SK-N-SH treated with all-trans-retinoic acid at 6 μM for 48 hours (cell line): ENCODE data around the gene ARHGAP26.

Experiments
- ATAC-seq: fragments of 200-7000 bp; cut with Tn5 transposase; 3 replicates; pipeline ENCODE4 v1.9.1; 2020; ENCODE audit warnings: mild to moderate bottlenecking, moderate library complexity
- ARNTL ChIP-seq: fragments of 450-650 bp; formaldehyde crosslinking; IDR thresholded peaks from 2 replicates; pipeline ENCODE4 v1.5.0; 2020; ENCODE audit warnings: low read depth, mild to moderate bottlenecking, moderate library complexity, borderline replicate concordance
- CREB5 ChIP-seq: fragments of 250-450 bp; sonication (Bioruptor Pico); IDR thresholded peaks from 2 replicates; pipeline ENCODE4 v1.5.1; 2020; ENCODE audit warnings: low read depth, mild to moderate bottlenecking, moderate library complexity
- CSDC2 ChIP-seq: fragments of 250-450 bp; sonication (Bioruptor Pico); IDR thresholded peaks from 2 replicates; pipeline ENCODE4 v1.5.0; 2020; ENCODE audit warnings: mild to moderate bottlenecking, moderate library complexity
- CSRNP3 ChIP-seq: fragments of 250-450 bp; sonication (Bioruptor Pico); IDR thresholded peaks from 2 replicates; pipeline ENCODE4 v1.5.1; 2021; ENCODE audit warnings: mild to moderate bottlenecking, moderate library complexity
- ESRRG ChIP-seq: fragments of 250-450 bp; sonication (Bioruptor Pico); IDR thresholded peaks from 2 replicates; pipeline ENCODE4 v1.6.1; 2021; ENCODE audit warnings: mild to moderate bottlenecking
- GLIS3 ChIP-seq: fragments of 250-450 bp; sonication (Bioruptor Pico); IDR thresholded peaks from 2 replicates; pipeline ENCODE4 v1.5.0; 2020; ENCODE audit warnings: mild to moderate bottlenecking, moderate library complexity
- OSR1 ChIP-seq: fragments of 250-450 bp; sonication (Bioruptor Pico); IDR thresholded peaks from 2 replicates; pipeline ENCODE4 v1.8.0; 2022; ENCODE audit warnings: moderate library complexity, mild to moderate bottlenecking, inconsistent platforms
- PPARA ChIP-seq: fragments of 250-450 bp; sonication (Bioruptor Pico); IDR thresholded peaks from 2 replicates; pipeline ENCODE4 v1.5.0; 2020; ENCODE audit warnings: mild to moderate bottlenecking, borderline replicate concordance
- RARB ChIP-seq: fragments of 250-450 bp; sonication (Bioruptor Pico); IDR thresholded peaks from 2 replicates; pipeline ENCODE4 v1.8.0; 2021; ENCODE audit warnings: mild to moderate bottlenecking, moderate library complexity
- SNAI2 ChIP-seq: fragments of 250-450 bp; sonication (Bioruptor Pico); IDR thresholded peaks from 2 replicates; pipeline ENCODE4 v1.5.0; 2020; ENCODE audit warnings: mild to moderate bottlenecking, moderate library complexity
- ZC3H10 ChIP-seq: fragments of 250-450 bp; sonication (Bioruptor Pico); IDR thresholded peaks from 2 replicates; pipeline ENCODE4 v1.5.1; 2021; ENCODE audit warnings: mild to moderate bottlenecking, moderate library complexity
- ZFP3 ChIP-seq: fragments of 250-450 bp; sonication (Bioruptor Pico); IDR thresholded peaks from 2 replicates; pipeline ENCODE4 v1.5.0; 2020; ENCODE audit warnings: mild to moderate bottlenecking, moderate library complexity
- ZFP30 ChIP-seq: fragments of 450-650 bp; formaldehyde crosslinking; IDR thresholded peaks from 2 replicates; pipeline ENCODE4 v1.5.0; 2022; ENCODE audit warnings: mild to moderate bottlenecking, moderate library complexity
- ZNF565 ChIP-seq: fragments of 450-650 bp; formaldehyde crosslinking; conservative IDR thresholded peaks from 2 replicates; pipeline ENCODE4 v1.5.0; 2020; ENCODE audit warnings: low read depth, mild to moderate bottlenecking, moderate library complexity
- ZNF8 ChIP-seq: fragments of 450-650 bp; formaldehyde crosslinking; IDR thresholded peaks from 2 replicates; pipeline ENCODE4 v1.5.0; 2020; ENCODE audit warnings: mild to moderate bottlenecking, moderate library complexity
- TF ChIP-seq, protein P1 (sequence below): fragments of 250-450 bp; sonication (Bioruptor Pico); IDR thresholded peaks from 2 replicates; pipeline ENCODE4 v1.5.0; 2020; ENCODE audit warnings: mild to moderate bottlenecking, moderate library complexity
- TF ChIP-seq, protein P2 (sequence below): fragments of 250-450 bp; sonication (Bioruptor Pico); IDR thresholded peaks from 2 replicates; pipeline ENCODE4 v1.8.0; 2021; ENCODE audit warnings: low read depth, mild to moderate bottlenecking, moderate library complexity, borderline replicate concordance
- TF ChIP-seq, protein P3 (sequence below): fragments of 250-450 bp; sonication (Bioruptor Pico); IDR thresholded peaks from 2 replicates; pipeline ENCODE4 v1.8.0; 2020; ENCODE audit warnings: mild to moderate bottlenecking, moderate library complexity, borderline replicate concordance

Gene ARHGAP26

DNA sequence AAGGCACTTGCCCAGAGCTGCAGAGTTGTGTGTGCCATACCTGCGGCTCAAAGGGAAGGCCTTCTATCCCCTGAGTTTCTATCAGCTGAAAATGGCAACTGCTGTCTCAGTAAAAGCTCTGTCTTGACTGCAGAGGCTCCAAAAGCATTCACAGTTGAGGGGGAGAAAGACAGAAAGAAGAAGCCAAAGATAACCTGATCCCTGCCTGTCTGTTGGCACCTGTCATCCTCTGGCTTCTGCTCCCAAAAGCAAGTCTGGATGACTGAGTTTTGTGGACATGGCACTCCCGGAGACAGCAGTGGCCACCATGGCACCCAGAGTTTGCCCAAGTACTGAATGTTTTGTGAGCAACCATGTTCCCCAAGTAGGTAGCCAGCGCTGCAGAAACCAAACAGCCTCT, 456.7 kb downstream of the ARHGAP26 start (continued):
- TF ChIP-seq, protein P1, sequence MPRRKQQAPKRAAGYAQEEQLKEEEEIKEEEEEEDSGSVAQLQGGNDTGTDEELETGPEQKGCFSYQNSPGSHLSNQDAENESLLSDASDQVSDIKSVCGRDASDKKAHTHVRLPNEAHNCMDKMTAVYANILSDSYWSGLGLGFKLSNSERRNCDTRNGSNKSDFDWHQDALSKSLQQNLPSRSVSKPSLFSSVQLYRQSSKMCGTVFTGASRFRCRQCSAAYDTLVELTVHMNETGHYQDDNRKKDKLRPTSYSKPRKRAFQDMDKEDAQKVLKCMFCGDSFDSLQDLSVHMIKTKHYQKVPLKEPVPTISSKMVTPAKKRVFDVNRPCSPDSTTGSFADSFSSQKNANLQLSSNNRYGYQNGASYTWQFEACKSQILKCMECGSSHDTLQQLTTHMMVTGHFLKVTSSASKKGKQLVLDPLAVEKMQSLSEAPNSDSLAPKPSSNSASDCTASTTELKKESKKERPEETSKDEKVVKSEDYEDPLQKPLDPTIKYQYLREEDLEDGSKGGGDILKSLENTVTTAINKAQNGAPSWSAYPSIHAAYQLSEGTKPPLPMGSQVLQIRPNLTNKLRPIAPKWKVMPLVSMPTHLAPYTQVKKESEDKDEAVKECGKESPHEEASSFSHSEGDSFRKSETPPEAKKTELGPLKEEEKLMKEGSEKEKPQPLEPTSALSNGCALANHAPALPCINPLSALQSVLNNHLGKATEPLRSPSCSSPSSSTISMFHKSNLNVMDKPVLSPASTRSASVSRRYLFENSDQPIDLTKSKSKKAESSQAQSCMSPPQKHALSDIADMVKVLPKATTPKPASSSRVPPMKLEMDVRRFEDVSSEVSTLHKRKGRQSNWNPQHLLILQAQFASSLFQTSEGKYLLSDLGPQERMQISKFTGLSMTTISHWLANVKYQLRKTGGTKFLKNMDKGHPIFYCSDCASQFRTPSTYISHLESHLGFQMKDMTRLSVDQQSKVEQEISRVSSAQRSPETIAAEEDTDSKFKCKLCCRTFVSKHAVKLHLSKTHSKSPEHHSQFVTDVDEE (CRISPR knock-in tag): no peak
- TF ChIP-seq CSDC2 (CRISPR knock-in tag) (no peak), SNAI2 (CRISPR knock-in tag) (no peak)
- TF ChIP-seq, all 23 proteins: peak for 0

- TF ChIP-seq GLIS3 (CRISPR knock-in tag): no peak
- TF ChIP-seq SNAI2 (CRISPR knock-in tag): no peak
- TF ChIP-seq OSR1 (CRISPR knock-in tag): no peak
- TF ChIP-seq ZNF8 (CRISPR knock-in tag): no peak
- TF ChIP-seq CSRNP3: no peak
- ATAC-seq: no peak
Measured at GRCh38 chr5:143227301-143227700, 457.1 kb downstream of the ARHGAP26 start.

GRCh38 chr5:143228597-143229293, 458.6 kb downstream of the ARHGAP26 start:
- TF ChIP-seq GLIS3 (CRISPR knock-in tag) (no peak), CSRNP3 (no peak), ARNTL (CRISPR knock-in tag) (no peak), ZFP30 (CRISPR knock-in tag) (no peak), ZFP3 (CRISPR knock-in tag) (no peak), CREB5 (CRISPR knock-in tag) (no peak)
- TF ChIP-seq, protein P2, sequence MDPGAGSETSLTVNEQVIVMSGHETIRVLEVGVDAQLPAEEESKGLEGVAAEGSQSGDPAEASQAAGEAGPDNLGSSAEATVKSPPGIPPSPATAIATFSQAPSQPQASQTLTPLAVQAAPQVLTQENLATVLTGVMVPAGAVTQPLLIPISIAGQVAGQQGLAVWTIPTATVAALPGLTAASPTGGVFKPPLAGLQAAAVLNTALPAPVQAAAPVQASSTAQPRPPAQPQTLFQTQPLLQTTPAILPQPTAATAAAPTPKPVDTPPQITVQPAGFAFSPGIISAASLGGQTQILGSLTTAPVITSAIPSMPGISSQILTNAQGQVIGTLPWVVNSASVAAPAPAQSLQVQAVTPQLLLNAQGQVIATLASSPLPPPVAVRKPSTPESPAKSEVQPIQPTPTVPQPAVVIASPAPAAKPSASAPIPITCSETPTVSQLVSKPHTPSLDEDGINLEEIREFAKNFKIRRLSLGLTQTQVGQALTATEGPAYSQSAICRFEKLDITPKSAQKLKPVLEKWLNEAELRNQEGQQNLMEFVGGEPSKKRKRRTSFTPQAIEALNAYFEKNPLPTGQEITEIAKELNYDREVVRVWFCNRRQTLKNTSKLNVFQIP (CRISPR knock-in tag): no peak
- TF ChIP-seq, all 23 proteins: peak for 0
- no peak for ATAC-seq

GRCh38 chr5:143229426-143229895, 459.3 kb downstream of the ARHGAP26 start:
- TF ChIP-seq ZC3H10 (no peak), ESRRG (CRISPR knock-in tag) (no peak), PPARA (CRISPR knock-in tag) (no peak), RARB (CRISPR knock-in tag) (no peak), ZNF565 (no peak), ZFP3 (CRISPR knock-in tag) (no peak)
- TF ChIP-seq, protein P3, sequence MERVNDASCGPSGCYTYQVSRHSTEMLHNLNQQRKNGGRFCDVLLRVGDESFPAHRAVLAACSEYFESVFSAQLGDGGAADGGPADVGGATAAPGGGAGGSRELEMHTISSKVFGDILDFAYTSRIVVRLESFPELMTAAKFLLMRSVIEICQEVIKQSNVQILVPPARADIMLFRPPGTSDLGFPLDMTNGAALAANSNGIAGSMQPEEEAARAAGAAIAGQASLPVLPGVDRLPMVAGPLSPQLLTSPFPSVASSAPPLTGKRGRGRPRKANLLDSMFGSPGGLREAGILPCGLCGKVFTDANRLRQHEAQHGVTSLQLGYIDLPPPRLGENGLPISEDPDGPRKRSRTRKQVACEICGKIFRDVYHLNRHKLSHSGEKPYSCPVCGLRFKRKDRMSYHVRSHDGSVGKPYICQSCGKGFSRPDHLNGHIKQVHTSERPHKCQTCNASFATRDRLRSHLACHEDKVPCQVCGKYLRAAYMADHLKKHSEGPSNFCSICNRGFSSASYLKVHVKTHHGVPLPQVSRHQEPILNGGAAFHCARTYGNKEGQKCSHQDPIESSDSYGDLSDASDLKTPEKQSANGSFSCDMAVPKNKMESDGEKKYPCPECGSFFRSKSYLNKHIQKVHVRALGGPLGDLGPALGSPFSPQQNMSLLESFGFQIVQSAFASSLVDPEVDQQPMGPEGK (CRISPR knock-in tag): no peak
- TF ChIP-seq, protein P1 (CRISPR knock-in tag): no peak
- peak; percentile 13; the same call in 2 of the 3 replicates for ATAC-seq
